ENCODE measurements around the gene P4HA2.
A peak's percentile ranks its signal among the peaks of the same experiment; 100 is the strongest.

DNA sequence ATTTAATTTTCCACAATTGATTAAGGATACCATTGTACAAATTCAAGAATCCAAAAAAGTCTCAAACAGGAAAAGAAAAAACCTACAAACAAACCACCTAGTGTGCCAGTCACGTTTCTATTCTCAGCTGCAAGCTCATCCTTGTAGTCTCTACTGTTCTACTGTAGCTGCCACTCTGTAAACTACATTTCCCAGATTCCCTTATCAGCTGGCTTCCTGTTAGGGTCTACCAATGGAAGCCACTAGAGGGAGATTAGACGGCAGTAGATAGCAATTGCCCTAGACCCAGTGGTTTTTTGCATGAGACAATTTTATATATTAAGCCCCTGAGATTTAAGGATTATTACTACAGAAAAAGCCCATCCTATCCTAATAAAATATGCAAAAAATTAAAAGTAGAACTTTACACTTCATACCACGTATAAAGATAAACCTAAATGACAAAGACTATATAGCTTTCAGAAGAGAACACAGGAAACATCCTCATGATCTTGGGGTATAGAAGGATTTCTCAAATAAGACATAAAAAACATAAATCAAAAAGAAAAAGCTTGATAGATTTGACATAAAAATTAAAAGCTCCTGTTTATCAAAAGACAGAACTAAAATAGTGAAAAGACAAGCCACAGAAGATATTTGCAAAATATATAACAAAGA, 37.4 kb downstream of the P4HA2 start:
- TF ChIP-seq, protein P1, sequence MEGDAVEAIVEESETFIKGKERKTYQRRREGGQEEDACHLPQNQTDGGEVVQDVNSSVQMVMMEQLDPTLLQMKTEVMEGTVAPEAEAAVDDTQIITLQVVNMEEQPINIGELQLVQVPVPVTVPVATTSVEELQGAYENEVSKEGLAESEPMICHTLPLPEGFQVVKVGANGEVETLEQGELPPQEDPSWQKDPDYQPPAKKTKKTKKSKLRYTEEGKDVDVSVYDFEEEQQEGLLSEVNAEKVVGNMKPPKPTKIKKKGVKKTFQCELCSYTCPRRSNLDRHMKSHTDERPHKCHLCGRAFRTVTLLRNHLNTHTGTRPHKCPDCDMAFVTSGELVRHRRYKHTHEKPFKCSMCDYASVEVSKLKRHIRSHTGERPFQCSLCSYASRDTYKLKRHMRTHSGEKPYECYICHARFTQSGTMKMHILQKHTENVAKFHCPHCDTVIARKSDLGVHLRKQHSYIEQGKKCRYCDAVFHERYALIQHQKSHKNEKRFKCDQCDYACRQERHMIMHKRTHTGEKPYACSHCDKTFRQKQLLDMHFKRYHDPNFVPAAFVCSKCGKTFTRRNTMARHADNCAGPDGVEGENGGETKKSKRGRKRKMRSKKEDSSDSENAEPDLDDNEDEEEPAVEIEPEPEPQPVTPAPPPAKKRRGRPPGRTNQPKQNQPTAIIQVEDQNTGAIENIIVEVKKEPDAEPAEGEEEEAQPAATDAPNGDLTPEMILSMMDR (IDR thresholded peaks at IDR 0.05) = peak; percentile 55 to 68 (median 65)
- no peak for TF ChIP-seq POLR2A (IDR thresholded peaks at IDR 0.05)
- peak in 1 of 3 donors; percentile 31 for TF ChIP-seq POLR2AphosphoS5 (IDR thresholded peaks at IDR 0.05)
